ENCODE results near the gene AIMP1. TPM values are rescaled to one million over a fixed set of nuclear protein-coding genes. Genes with fewer than 3 reads are reported as not detected.

AIMP1 gene
- total RNA-seq, 1 donor from 2014 or later: 32.2 TPM

GRCh38 chr4:106277140-106277675, 39.1 kb upstream of the AIMP1 start:
- H3K4me1 Mint-ChIP-seq: no peaks in the 10 kb centered on the region
- no peak for TF ChIP-seq CTCF (conservative IDR thresholded peaks at IDR 0.05)
- peaks cover 23% of the 10 kb centered on the region for H3K36me3 Mint-ChIP-seq (ENCODE audit: low read depth)
- no peak overlapping the region for H3K27ac Mint-ChIP-seq (ENCODE audit: unreplicated experiment)
- H3K9me3 Mint-ChIP-seq: peaks cover 10% of the 10 kb centered on the region
- no peak for DNase-seq (ENCODE audit: low read depth, low spot score)
- H3K4me3 Mint-ChIP-seq: no peak overlapping the region
- H3K27me3 Mint-ChIP-seq (ENCODE audit: low read depth): no peaks in the 10 kb centered on the region

GRCh38 chr4:106284227-106284626, 32.1 kb upstream of the AIMP1 start:
- Mint-ChIP-seq H3K4me3 (no peak overlapping the region), H3K27me3 (ENCODE audit: low read depth) (no peaks in the 10 kb centered on the region), H3K36me3 (ENCODE audit: low read depth) (peaks cover 24% of the 10 kb centered on the region), H3K4me1 (no peaks in the 10 kb centered on the region), H3K9me3 (peaks cover 8% of the 10 kb centered on the region), H3K27ac (ENCODE audit: unreplicated experiment) (no peak overlapping the region)
- no peak for DNase-seq (ENCODE audit: low read depth, low spot score)
- TF ChIP-seq CTCF (conservative IDR thresholded peaks at IDR 0.05): no peak

GRCh38 chr4:106286611-106287010, 29.7 kb upstream of the AIMP1 start:
- Mint-ChIP-seq H3K4me3 (no peak overlapping the region), H3K27me3 (ENCODE audit: low read depth) (no peaks in the 10 kb centered on the region), H3K27ac (ENCODE audit: unreplicated experiment) (no peak overlapping the region), H3K36me3 (ENCODE audit: low read depth) (peaks cover 15% of the 10 kb centered on the region), H3K9me3 (peaks cover 4% of the 10 kb centered on the region), H3K4me1 (no peaks in the 10 kb centered on the region)
- no peak for DNase-seq (ENCODE audit: low read depth, low spot score)
- TF ChIP-seq CTCF (conservative IDR thresholded peaks at IDR 0.05): no peak

GRCh38 chr4:106287353-106287969, 28.9 kb upstream of the AIMP1 start:
- Mint-ChIP-seq H3K4me3 (no peak overlapping the region), H3K27me3 (ENCODE audit: low read depth) (no peaks in the 10 kb centered on the region), H3K36me3 (ENCODE audit: low read depth) (peaks cover 6% of the 10 kb centered on the region), H3K27ac (ENCODE audit: unreplicated experiment) (no peak overlapping the region), H3K4me1 (no peaks in the 10 kb centered on the region), H3K9me3 (no peaks in the 10 kb centered on the region)
- TF ChIP-seq CTCF (conservative IDR thresholded peaks at IDR 0.05): no peak
- no peak for DNase-seq (ENCODE audit: low read depth, low spot score)

- H3K27me3 Mint-ChIP-seq (ENCODE audit: low read depth): no peaks in the 10 kb centered on the region
- DNase-seq (ENCODE audit: low read depth, low spot score): no peak
- no peak for TF ChIP-seq CTCF (conservative IDR thresholded peaks at IDR 0.05)
- H3K27ac Mint-ChIP-seq (ENCODE audit: unreplicated experiment): no peak overlapping the region
- peaks cover 4% of the 10 kb centered on the region for H3K36me3 Mint-ChIP-seq (ENCODE audit: low read depth)
- no peaks in the 10 kb centered on the region for H3K4me1 Mint-ChIP-seq
- H3K4me3 Mint-ChIP-seq: no peak overlapping the region
- no peaks in the 10 kb centered on the region for H3K9me3 Mint-ChIP-seq
Measured at GRCh38 chr4:106289737-106290136, 26.6 kb upstream of the AIMP1 start.

All from neural crest cell (in vitro differentiated cells).